GM23338 (cell line): ENCODE data around the gene CTDSP2. TPM values are rescaled to one million over a fixed set of nuclear protein-coding genes. Genes with fewer than 3 reads are reported as not detected.

ENCODE experiments used
- ATAC-seq: fragments of 200-7000 bp; cut with Tn5 transposase; 3 replicates; pipeline ENCODE4 v1.9.1; 2020
- DNase-seq: peaks from one replicate; pipeline ENCODE4 v3.0.0-alpha.2; 2015; ENCODE audit warnings: low spot score
- H2AFZ ChIP-seq: fragments of 200-600 bp; sonication (generic); 2 replicates; pipeline ENCODE4 v1.8.0; 2016; ENCODE audit warnings: antibody characterized with exemption, mild to moderate bottlenecking, moderate library complexity
- H3F3A ChIP-seq: fragments of 200-600 bp; sonication (generic); replicated peaks from 2 replicates; pipeline ENCODE4 v1.8.0; 2017; ENCODE audit warnings: antibody characterized with exemption, mixed run types, low read depth
- H3K27ac ChIP-seq: fragments of 200-600 bp; sonication (generic); 2 replicates; pipeline ENCODE4 v1.6.1; 2016; ENCODE audit warnings: low read depth
- H3K27me3 ChIP-seq: fragments of 200-600 bp; sonication (generic); 2 replicates; pipeline ENCODE4 v1.8.0; 2016; ENCODE audit warnings: mild to moderate bottlenecking, mixed run types, moderate library complexity; ENCODE audit not compliant: insufficient read depth
- H3K36me3 ChIP-seq: fragments of 200-600 bp; sonication (generic); 2 replicates; pipeline ENCODE4 v1.8.0; 2016; ENCODE audit warnings: mild to moderate bottlenecking; ENCODE audit not compliant: insufficient read depth
- H3K4me1 ChIP-seq: fragments of 200-600 bp; sonication (generic); 2 replicates; pipeline ENCODE4 v1.8.0; 2016; ENCODE audit warnings: mild to moderate bottlenecking, moderate library complexity; ENCODE audit not compliant: insufficient read depth
- H3K4me2 ChIP-seq: fragments of 200-600 bp; sonication (generic); 2 replicates; pipeline ENCODE4 v1.7.1; 2017; ENCODE audit warnings: mixed run types
- H3K4me3 ChIP-seq: fragments of 200-600 bp; sonication (generic); 2 replicates; pipeline ENCODE4 v1.6.1; 2016; ENCODE audit warnings: mixed run types
- H3K79me2 ChIP-seq: fragments of 200-600 bp; sonication (generic); replicated peaks from 2 replicates; pipeline ENCODE4 v1.8.0; 2017; ENCODE audit warnings: mild to moderate bottlenecking; ENCODE audit not compliant: insufficient read depth
- H3K9me2 ChIP-seq: fragments of 200-600 bp; sonication (generic); 2 replicates; pipeline ENCODE4 v1.8.0; 2017; ENCODE audit not compliant: insufficient read depth
- H4K20me1 ChIP-seq: fragments of 200-600 bp; sonication (generic); replicated peaks from 2 replicates; pipeline ENCODE4 v1.8.0; 2017; ENCODE audit warnings: mild to moderate bottlenecking; ENCODE audit not compliant: insufficient read depth
- H3K27ac Mint-ChIP-seq: 2 replicates; pipeline ENCODE4 v1.8.0; 2020; ENCODE audit warnings: inconsistent platforms, mild to moderate bottlenecking, moderate library complexity, mixed read lengths
- H3K27me3 Mint-ChIP-seq: 3 replicates; pipeline ENCODE4 v1.8.0; 2022; ENCODE audit warnings: low read depth, mild to moderate bottlenecking, moderate library complexity, mixed read lengths, inconsistent platforms; ENCODE audit not compliant: insufficient read depth, poor library complexity
- H3K36me3 Mint-ChIP-seq: 3 replicates; pipeline ENCODE4 v1.8.0; 2021; ENCODE audit warnings: low read depth, mild to moderate bottlenecking, inconsistent platforms, moderate library complexity, mixed read lengths
- H3K4me1 Mint-ChIP-seq: 3 replicates; pipeline ENCODE4 v1.8.0; 2020; ENCODE audit warnings: mild to moderate bottlenecking, inconsistent platforms, mixed read lengths
- H3K4me3 Mint-ChIP-seq: 3 replicates; pipeline ENCODE4 v1.8.0; 2021; ENCODE audit warnings: moderate library complexity, mild to moderate bottlenecking, inconsistent platforms, mixed read lengths
- H3K9me3 Mint-ChIP-seq: 3 replicates; pipeline ENCODE4 v1.8.0; 2020; ENCODE audit warnings: moderate library complexity, mild to moderate bottlenecking, inconsistent platforms, mixed read lengths
- CREB1 ChIP-seq: fragments of 250-450 bp; sonication (Bioruptor Pico); IDR thresholded peaks from 2 replicates; pipeline ENCODE4 v1.5.0; 2020; ENCODE audit warnings: low read depth, mild to moderate bottlenecking, moderate library complexity
- CTCF ChIP-seq, 2 experiments: fragments of 200-600 bp in 1 of 2; sonication (generic) in 1 of 2; conservative IDR thresholded peaks; 2 replicates each; pipeline versions ENCODE4 v1.5.1 to v1.6.1; 2016 to 2017; ENCODE audit warnings: antibody characterized with exemption in 2 of 2, low read depth in 2 of 2, mild to moderate bottlenecking in 2 of 2, moderate library complexity in 1 of 2
- ETS1 ChIP-seq: IDR thresholded peaks from 2 replicates; pipeline ENCODE4 v1.6.1; 2016; ENCODE audit warnings: antibody characterized with exemption
- EZH2 ChIP-seq: fragments of 200-600 bp; sonication (generic); IDR thresholded peaks from one replicate; pipeline ENCODE4 v1.8.0; 2017; ENCODE audit warnings: antibody characterized with exemption, mild to moderate bottlenecking, low read depth; ENCODE audit not compliant: unreplicated experiment
- EZH2phosphoT487 ChIP-seq: fragments of 200-600 bp; sonication (generic); IDR thresholded peaks from one replicate; pipeline ENCODE4 v1.8.1; 2018; ENCODE audit warnings: antibody characterized with exemption; ENCODE audit not compliant: unreplicated experiment
- JUNB ChIP-seq: IDR thresholded peaks from one replicate; pipeline ENCODE4 v1.6.1; 2016; ENCODE audit warnings: antibody characterized with exemption; ENCODE audit not compliant: unreplicated experiment
- NANOG ChIP-seq: IDR thresholded peaks from 2 replicates; pipeline ENCODE4 v1.6.1; 2016; ENCODE audit warnings: antibody characterized with exemption, borderline replicate concordance
- POLR2AphosphoS5 ChIP-seq: IDR thresholded peaks from 2 replicates; pipeline ENCODE4 v1.6.1; 2016; ENCODE audit warnings: antibody characterized with exemption, low read depth
- REST ChIP-seq: IDR thresholded peaks from one replicate; pipeline ENCODE4 v1.6.1; 2018; ENCODE audit warnings: antibody characterized with exemption; ENCODE audit not compliant: unreplicated experiment
- STAT1 ChIP-seq: IDR thresholded peaks from one replicate; pipeline ENCODE4 v1.6.1; 2016; ENCODE audit warnings: antibody characterized with exemption; ENCODE audit not compliant: unreplicated experiment
- ZNF114 ChIP-seq: fragments of 250-450 bp; sonication (Bioruptor Pico); IDR thresholded peaks from 2 replicates; pipeline ENCODE4 v1.5.0; 2020; ENCODE audit warnings: mild to moderate bottlenecking, moderate library complexity
- ZNF331 ChIP-seq: fragments of 250-450 bp; sonication (Bioruptor Pico); IDR thresholded peaks from 2 replicates; pipeline ENCODE4 v1.5.0; 2020; ENCODE audit warnings: low read depth, mild to moderate bottlenecking, moderate library complexity
- ZNF462 ChIP-seq: fragments of 250-450 bp; sonication (Bioruptor Pico); IDR thresholded peaks from 2 replicates; pipeline ENCODE4 v1.5.0; 2020; ENCODE audit warnings: mild to moderate bottlenecking, moderate library complexity
- polyA plus RNA-seq: library from polyadenylated mRNA; unstranded; fragments of >200 nt; fragmentation: Nextera tagmentation; extraction: Ambion mirVana; gene quantifications from 2 replicates; pipeline ENCODE4 v1.2.1, GENCODE V29; 2016
- total RNA-seq: library from RNA; depleted of rRNA; stranded (reverse); fragments of >200 nt; shearing (Covaris generic); gene quantifications from 2 replicates; pipeline ENCODE4 v1.2.3, GENCODE V29; 2014

Gene CTDSP2
- total and polyA plus RNA-seq, 2 experiments from 2014 or later: 22.8 to 81.9 TPM

DNA sequence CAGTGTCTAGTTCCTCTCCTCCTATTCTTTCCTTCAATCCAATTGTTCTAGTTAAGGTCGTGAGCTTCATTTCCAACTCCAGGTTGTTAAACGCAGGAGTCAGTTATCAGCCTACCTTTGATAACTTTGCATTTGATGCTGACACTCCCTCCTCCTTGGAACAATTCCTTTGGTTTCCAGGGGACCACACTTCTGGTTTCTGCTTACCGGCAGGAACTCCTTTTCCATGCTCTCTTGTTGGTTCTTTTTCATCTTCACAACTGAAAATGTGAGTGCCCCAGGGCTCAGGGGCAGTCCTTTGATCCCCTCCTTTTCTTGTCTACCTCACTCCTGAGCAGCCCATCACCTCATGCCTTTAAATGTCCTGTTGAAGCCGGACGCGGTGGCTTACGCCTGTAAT is 69.2 kb downstream of the CTDSP2 start:
- no peaks in the 10 kb centered on the region for H3K4me1 ChIP-seq
- H3K27me3 Mint-ChIP-seq: peaks cover 7% of the 10 kb centered on the region
- no peaks in the 10 kb centered on the region for H3F3A ChIP-seq
- H3K4me3 Mint-ChIP-seq: no peak overlapping the region
- no peak overlapping the region for H3K4me3 ChIP-seq
- H3K9me3 Mint-ChIP-seq: no peaks in the 10 kb centered on the region; the same call in 2 of the 3 replicates
- H3K79me2 ChIP-seq: no peaks in the 10 kb centered on the region
- H3K27ac Mint-ChIP-seq: 0 out of 2 replicates have a peak overlapping the region, but pooled peaks have one; percentile 57
- no peaks in the 10 kb centered on the region for H3K9me2 ChIP-seq
- peaks cover 2% of the 10 kb centered on the region; the same call in 2 of the 3 replicates for H3K4me1 Mint-ChIP-seq
- H3K36me3 Mint-ChIP-seq: no peaks in the 10 kb centered on the region
- H3K4me2 ChIP-seq: no peak overlapping the region
- DNase-seq: no peak
- peaks cover 19% of the 10 kb centered on the region for H3K27me3 ChIP-seq
- H4K20me1 ChIP-seq: no peaks in the 10 kb centered on the region; the same call in 1 of the 2 replicates
- H3K27ac ChIP-seq: no peak overlapping the region
- ATAC-seq: no peak
- H3K36me3 ChIP-seq: no peaks in the 10 kb centered on the region
- no peak overlapping the region for H2AFZ ChIP-seq
- TF ChIP-seq NANOG (no peak), EZH2 (no peak), ETS1 (no peak), CREB1 (CRISPR knock-in tag) (no peak), ZNF331 (CRISPR knock-in tag) (no peak), CTCF (conservative IDR thresholded peaks at IDR 0.05; ENCODE audit: low read depth in 2 of 2) (no peak), REST (no peak), ZNF114 (CRISPR knock-in tag) (no peak), POLR2AphosphoS5 (no peak), JUNB (no peak), STAT1 (no peak), EZH2phosphoT487 (no peak), ZNF462 (CRISPR knock-in tag) (no peak)
